Measurements from ENCODE around the gene MAST3. TPM values are rescaled to one million over a fixed set of nuclear protein-coding genes. Genes with fewer than 3 reads are reported as not detected.

MAST3 gene
- 1.2 and 2.9 TPM in 2 replicates for total RNA-seq

- DNase-seq (ENCODE audit: low read depth in 2 of 2): peak; percentile 36 to 73
Observed at GRCh38 chr19:18097217-18097992, at the start of gene MAST3. Gene MAST3 (plus strand): TSS chr19:18097778. CDS start chr19:18097793, 15 bp downstream.

- peak; percentile 83 to 95 for DNase-seq (ENCODE audit: low read depth in 2 of 2)
Observed at GRCh38 chr19:18049385-18049784, 48.2 kb upstream of the MAST3 start.

DNA sequence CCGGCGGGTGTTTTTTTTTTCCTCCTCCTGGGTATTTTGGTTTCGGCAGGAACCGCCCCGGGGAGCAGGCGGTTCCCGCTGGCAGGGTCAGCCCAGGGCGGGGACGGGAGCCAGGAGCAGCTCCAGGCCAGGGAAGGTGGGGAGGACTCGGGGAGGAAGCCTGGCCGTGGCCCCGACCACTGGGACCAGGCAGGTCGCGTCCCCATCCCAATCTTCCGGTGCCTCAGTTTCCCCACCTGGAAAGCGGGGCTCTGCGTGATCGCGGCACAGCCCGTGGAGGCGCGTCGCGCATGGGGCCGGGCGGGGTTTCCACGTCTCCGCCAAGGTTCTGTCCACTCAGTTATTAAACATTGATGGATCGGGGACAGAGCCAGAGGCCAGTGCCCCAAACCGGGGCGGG is 45.7 kb upstream of the MAST3 start:
- no peak for DNase-seq (ENCODE audit: low read depth in 2 of 2)

GRCh38 chr19:18053576-18054219 is 43.9 kb upstream of the MAST3 start:
- DNase-seq (ENCODE audit: low read depth in 2 of 2): peak; percentile 45 to 56

GRCh38 chr19:18055967-18056366 is 41.6 kb upstream of the MAST3 start:
- DNase-seq (ENCODE audit: low read depth in 2 of 2): no peak

DNA sequence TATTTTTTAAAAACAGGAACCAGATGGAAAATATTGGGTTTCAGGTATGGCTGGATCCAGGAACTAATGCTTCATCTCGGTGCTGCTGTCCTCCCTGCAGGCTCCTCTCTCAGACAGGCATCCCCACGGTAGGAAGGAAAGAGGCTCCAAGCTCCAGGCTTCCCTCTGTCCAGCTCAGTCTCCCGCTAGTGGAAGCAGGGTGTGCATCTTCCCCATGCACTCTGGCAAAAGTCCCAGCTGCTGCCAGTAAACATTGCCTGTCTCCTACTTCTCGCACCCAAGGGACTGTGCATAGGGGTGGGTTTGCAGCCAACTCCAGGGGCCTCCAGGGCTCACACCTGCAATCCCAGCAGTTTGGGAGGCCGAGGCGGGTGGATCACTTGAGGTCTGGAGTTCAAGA is 40.0 kb upstream of the MAST3 start:
- DNase-seq (ENCODE audit: low read depth in 2 of 2): peak in 1 of 2 donors; percentile 32

DNA sequence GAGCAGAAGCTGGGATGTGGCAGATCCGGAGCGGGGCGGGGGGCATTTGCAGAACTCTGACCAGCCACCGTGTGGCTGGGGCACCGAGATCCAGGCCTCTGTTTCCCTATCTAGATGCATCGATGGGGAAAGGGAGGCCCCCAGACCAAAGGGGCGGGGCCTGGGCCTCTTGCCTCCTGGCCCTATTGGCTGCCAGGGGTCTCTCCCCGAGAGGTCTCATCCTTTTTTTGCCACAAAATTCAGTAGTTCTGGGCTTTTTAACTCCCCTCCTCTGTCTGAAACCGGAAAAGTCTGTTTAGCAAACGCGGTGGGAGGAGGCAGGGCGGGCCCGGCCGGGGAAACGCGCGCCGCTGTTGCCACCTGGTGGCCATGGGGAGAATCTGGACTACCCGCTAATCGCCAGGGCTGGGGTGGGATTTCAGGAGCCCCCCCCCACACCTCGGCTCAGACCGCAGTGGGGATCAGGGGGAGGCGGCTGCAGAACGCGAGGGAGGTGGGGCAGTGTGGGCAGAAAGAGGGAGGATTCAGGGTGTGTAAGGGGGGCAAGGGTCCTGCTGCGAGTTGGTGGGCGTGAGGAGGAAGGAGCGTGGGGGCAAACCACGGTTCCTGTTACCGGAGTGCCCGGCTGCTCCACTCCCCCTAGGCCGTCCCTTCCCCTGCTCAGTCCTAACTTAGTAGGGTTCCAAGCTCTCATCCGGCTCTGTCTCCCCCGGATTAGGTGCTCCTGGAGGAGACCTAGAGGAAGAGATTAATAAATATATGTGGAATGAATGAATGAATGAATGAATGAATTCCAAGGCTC is 39.2 kb upstream of the MAST3 start:
- DNase-seq (ENCODE audit: low read depth in 2 of 2): peak; percentile 51 to 75

DNA sequence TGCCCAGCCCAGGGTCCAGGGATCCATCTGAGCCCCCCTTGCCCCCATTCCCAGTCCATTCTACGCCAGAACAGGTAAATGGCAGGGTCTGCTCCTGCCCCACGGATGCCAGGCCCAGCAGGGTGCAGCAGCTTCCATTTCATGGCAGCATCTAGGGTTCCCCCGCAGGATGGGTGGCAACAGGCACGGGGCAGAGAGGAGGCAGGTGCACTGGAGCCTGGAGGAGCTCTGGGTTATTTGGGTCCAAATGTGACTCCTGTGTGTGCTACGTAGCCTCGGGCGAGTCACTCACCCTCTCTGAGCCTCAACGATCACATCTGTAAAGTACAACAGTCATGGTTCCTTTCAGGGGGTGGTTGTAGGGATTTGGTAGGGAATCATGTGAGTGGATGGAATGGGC is 38.3 kb upstream of the MAST3 start:
- no peak for DNase-seq (ENCODE audit: low read depth in 2 of 2)

GRCh38 chr19:18059902-18060301 is 37.7 kb upstream of the MAST3 start:
- DNase-seq (ENCODE audit: low read depth in 2 of 2): no peak

- DNase-seq (ENCODE audit: low read depth in 2 of 2): no peak
Observed at GRCh38 chr19:18060472-18060871, 37.1 kb upstream of the MAST3 start.

GRCh38 chr19:18062028-18062427 is 35.5 kb upstream of the MAST3 start:
- no peak for DNase-seq (ENCODE audit: low read depth in 2 of 2)

DNA sequence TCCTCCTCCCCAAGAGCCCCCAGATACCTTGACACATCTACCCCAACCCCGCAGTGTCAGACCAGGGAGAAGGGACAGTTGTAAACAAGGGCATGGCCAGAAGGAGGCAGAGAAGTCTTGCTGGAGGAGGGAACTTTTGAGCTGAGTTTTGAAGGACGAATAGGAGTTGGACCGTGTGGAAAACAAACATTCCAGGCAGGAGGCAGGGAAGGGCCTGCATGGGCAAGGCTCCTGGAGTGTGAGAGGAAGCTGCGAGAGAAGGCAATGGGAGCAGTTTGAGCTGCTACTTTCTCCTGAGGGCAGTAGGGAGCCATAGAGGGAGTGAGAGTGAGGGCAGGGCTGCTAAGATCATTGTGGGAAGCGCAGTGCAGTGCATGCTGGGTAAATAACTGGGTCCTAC is 34.1 kb upstream of the MAST3 start:
- no peak for DNase-seq (ENCODE audit: low read depth in 2 of 2)

GRCh38 chr19:18065173-18065495 is 32.4 kb upstream of the MAST3 start:
- no peak for DNase-seq (ENCODE audit: low read depth in 2 of 2)

- no peak for DNase-seq (ENCODE audit: low read depth in 2 of 2)
Observed at GRCh38 chr19:18068395-18068794, 29.2 kb upstream of the MAST3 start.

DNA sequence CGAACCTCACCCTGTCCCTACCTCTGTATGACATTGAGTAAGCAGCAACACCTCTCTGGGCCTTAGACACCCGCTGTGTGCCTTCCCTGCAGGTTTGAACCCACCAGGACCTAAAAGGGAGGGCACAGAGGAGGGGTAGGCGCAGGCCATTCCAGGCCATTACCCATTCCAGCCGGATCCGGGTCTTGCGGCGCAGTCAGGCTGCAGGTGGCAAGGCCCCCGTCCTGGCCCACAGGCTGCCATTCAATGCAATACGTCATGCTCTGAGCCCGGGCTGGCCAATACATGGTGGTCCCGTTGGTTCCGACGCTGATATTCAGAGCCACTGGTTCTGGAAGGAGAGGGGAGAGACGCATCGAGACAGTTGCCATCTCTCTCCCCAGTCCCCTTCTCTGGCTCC is 28.2 kb upstream of the MAST3 start:
- no peak for DNase-seq (ENCODE audit: low read depth in 2 of 2)

- DNase-seq (ENCODE audit: low read depth in 2 of 2): no peak
Observed at GRCh38 chr19:18070181-18070580, 27.4 kb upstream of the MAST3 start.

DNA sequence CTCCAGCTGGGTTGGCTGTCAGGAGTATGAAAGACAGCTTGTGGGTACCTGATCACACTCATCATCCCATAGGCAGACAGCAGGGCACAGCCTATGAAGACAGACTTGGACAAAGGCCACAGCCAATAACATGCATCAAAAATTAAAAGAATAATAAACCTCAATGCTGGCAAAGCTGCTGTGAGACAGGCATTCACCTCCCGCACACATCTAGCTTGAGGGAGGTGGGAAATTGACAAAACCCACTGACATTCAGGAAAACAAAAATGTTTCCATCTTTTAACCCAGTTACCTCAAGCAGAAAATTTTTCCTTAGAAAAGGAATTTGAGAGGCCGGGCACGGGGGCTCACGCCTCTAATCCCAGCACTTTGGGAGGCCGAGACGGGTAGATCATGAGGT is 25.2 kb upstream of the MAST3 start:
- DNase-seq (ENCODE audit: low read depth in 2 of 2): no peak

GRCh38 chr19:18073197-18073596 is 24.4 kb upstream of the MAST3 start:
- no peak for DNase-seq (ENCODE audit: low read depth in 2 of 2)

GRCh38 chr19:18074192-18074591 is 23.4 kb upstream of the MAST3 start:
- no peak for DNase-seq (ENCODE audit: low read depth in 2 of 2)

DNA sequence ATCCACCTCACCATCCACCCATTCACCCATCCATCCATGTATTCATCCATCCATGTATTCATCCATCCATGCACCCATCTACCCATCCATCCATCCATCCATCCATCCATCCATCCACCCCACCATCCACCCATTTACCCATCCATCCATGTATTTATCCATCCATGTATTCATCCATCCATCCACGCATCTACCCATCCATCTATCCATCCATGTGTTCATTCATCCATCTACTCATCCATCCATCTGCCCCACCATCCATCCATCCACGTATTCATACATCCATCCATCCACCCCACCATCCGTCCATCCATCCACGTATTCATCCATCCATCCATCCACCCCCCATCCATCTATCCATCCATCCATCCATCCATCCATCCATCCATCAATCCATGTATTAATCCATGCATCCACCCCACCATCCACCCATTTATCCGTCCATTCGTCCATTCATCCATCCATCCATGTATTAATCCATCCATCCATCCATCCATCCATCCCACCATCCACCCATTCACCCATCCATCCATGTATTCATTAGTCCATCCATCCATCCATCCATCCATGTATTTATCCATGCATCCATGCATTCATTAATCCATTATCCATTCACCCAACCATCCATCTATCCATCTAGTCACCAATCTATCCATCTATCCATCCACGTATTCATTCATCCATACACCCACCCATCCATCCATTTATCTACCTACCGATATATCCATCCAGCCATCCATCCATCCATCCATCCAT is 13.5 kb upstream of the MAST3 start:
- DNase-seq (ENCODE audit: low read depth in 2 of 2): no peak

- no peak for DNase-seq (ENCODE audit: low read depth in 2 of 2)
Observed at GRCh38 chr19:18085702-18086457, 11.7 kb upstream of the MAST3 start.

Measured in dermis microvascular lymphatic vessel endothelial cell (primary cell).